AG04450 (cell line): ENCODE measurements around the gene SYNGR2. TPM values are rescaled to one million over a fixed set of nuclear protein-coding genes. Genes with fewer than 3 reads are reported as not detected.

Source experiments
- CTCF ChIA-PET: fragments of 300-600, 350-600 bp; formaldehyde crosslinking; extraction: SDS; loops from one replicate; lab custom pipeline; 2022; ENCODE audit warnings: antibody characterized with exemption, inconsistent platforms; lab: Charles Lee
- POLR2A ChIA-PET: fragments of 350-600 bp; formaldehyde crosslinking; extraction: SDS; loops from one replicate; lab custom pipeline; 2021; ENCODE audit warnings: antibody characterized with exemption, inconsistent platforms; lab: Yijun Ruan, JAX
- DNase-seq: peaks from one replicate; pipeline ENCODE4 v3.0.0-alpha.2; 2011; ENCODE audit warnings: low read depth, low spot score
- H3K27ac ChIP-seq: one replicate; pipeline ENCODE4 v1.5.1; 2012; ENCODE audit warnings: low read depth, low read length, control low read depth
- H3K27me3 ChIP-seq: one replicate; pipeline ENCODE4 v1.6.0; 2012; ENCODE audit warnings: low read length; ENCODE audit not compliant: control insufficient read depth, insufficient read depth
- H3K4me3 ChIP-seq: 2 replicates; pipeline ENCODE4 v1.5.1; 2011; ENCODE audit warnings: mild to moderate bottlenecking, low read depth, low read length, control low read depth
- H3K9me3 ChIP-seq: 2 replicates; pipeline ENCODE4 v1.5.1; 2012; ENCODE audit warnings: low read length; ENCODE audit not compliant: control insufficient read depth, insufficient read depth
- CTCF ChIP-seq: IDR thresholded peaks from 2 replicates; pipeline ENCODE4 v1.5.1; 2011; ENCODE audit warnings: low read depth, low read length, control low read depth, inconsistent platforms
- polyA plus RNA-seq: library from polyadenylated mRNA; depleted of rRNA; stranded (reverse); fragments of >200 nt; gene quantifications from 2 replicates; pipeline ENCODE4 v1.2.3, GENCODE V29; 2011

Gene SYNGR2
- polyA plus RNA-seq, 1 experiment: 26.7 TPM

GRCh38 chr17:78124081-78124835 is 44.1 kb upstream of the SYNGR2 start:
- CTCF ChIA-PET: interaction anchor here (0.6 kb wide), 2 partner anchors 8 to 228 kb away, joined by 4 to 5 read pairs; no protein-coding TSS in a partner anchor
- TF ChIP-seq CTCF: no peak

GRCh38 chr17:78124836-78125137 is 43.6 kb upstream of the SYNGR2 start:
- DNase-seq: no peak
- peaks cover 15% of the 10 kb centered on the region for H3K27me3 ChIP-seq
- ChIA-PET CTCF (interaction anchor here (0.6 kb wide), 1 partner anchor 8 kb away, joined by 5 read pairs; no protein-coding TSS in a partner anchor), POLR2A (no interaction called here)
- no peak overlapping the region for H3K4me3 ChIP-seq
- H3K9me3 ChIP-seq: no peaks in the 10 kb centered on the region; the same call in 1 of the 2 replicates
- H3K27ac ChIP-seq: no peak overlapping the region
- TF ChIP-seq CTCF: no peak

More at GRCh38 chr17:78124081-78124835, 44.1 kb upstream of the SYNGR2 start:
- Histone ChIP-seq H3K9me3 (no peaks in the 10 kb centered on the region; the same call in 1 of the 2 replicates), H3K27ac (no peak overlapping the region), H3K27me3 (peaks cover 15% of the 10 kb centered on the region), H3K4me3 (no peak overlapping the region)
- DNase-seq: no peak
- POLR2A ChIA-PET: no interaction called here

GRCh38 chr17:78125138-78125913 is 43.1 kb upstream of the SYNGR2 start:
- TF ChIP-seq CTCF: no peak
- POLR2A ChIA-PET: no interaction called here
- DNase-seq: no peak
- CTCF ChIA-PET: no interaction called here
- peaks cover 15% of the 10 kb centered on the region for H3K27me3 ChIP-seq
- no peak overlapping the region for H3K4me3 ChIP-seq
- no peaks in the 10 kb centered on the region; the same call in 1 of the 2 replicates for H3K9me3 ChIP-seq
- no peak overlapping the region for H3K27ac ChIP-seq

- H3K27me3 ChIP-seq: peaks cover 23% of the 10 kb centered on the region
- peaks cover 2% of the 10 kb centered on the region; the same call in 1 of the 2 replicates for H3K9me3 ChIP-seq
- CTCF ChIA-PET: no interaction called here
- no peak for DNase-seq
- no peak overlapping the region for H3K27ac ChIP-seq
- H3K4me3 ChIP-seq: no peak overlapping the region
- TF ChIP-seq CTCF: no peak
- POLR2A ChIA-PET: no interaction called here
Measured at GRCh38 chr17:78125976-78126894, 42.1 kb upstream of the SYNGR2 start.
